GM21576 (cell line): ENCODE results near the gene DNAJC7.
A peak's percentile ranks its signal among the peaks of the same experiment; 100 is the strongest.

Experiments used
- ATAC-seq: cut with Tn5 transposase; IDR thresholded peaks from one replicate; pipeline ENCODE4 v1.9.1; 2021; ENCODE audit warnings: mild to moderate bottlenecking, moderate library complexity; ENCODE audit not compliant: unreplicated experiment

The DNAJC7 gene

GRCh38 chr17:42016941-42017865 is at the start of gene DNAJC7:
Gene DNAJC7, minus strand, starts transcription at chr17:42017439. Its CDS starts 23 bp downstream, at chr17:42017416.
- peak; percentile 73 for ATAC-seq

GRCh38 chr17:42065201-42065600 is 48.0 kb upstream of the DNAJC7 start:
- ATAC-seq, result no peak

GRCh38 chr17:42062681-42063080 is 45.4 kb upstream of the DNAJC7 start:
- no peak for ATAC-seq

- no peak for ATAC-seq
Measured at GRCh38 chr17:42061646-42062487, 44.6 kb upstream of the DNAJC7 start.

- ATAC-seq, result no peak
Measured at GRCh38 chr17:42060231-42060630, 43.0 kb upstream of the DNAJC7 start.

GRCh38 chr17:42059815-42060214 is 42.6 kb upstream of the DNAJC7 start:
- ATAC-seq, result no peak

- ATAC-seq, result no peak
Measured at GRCh38 chr17:42058063-42058462, 40.8 kb upstream of the DNAJC7 start.

GRCh38 chr17:42056635-42057034 is 39.4 kb upstream of the DNAJC7 start:
- no peak for ATAC-seq

GRCh38 chr17:42055496-42055895 is 38.3 kb upstream of the DNAJC7 start:
- ATAC-seq, result no peak

- no peak for ATAC-seq
Measured at GRCh38 chr17:42055027-42055426, 37.8 kb upstream of the DNAJC7 start.

- no peak for ATAC-seq
Measured at GRCh38 chr17:42053731-42054500, 36.7 kb upstream of the DNAJC7 start.

GRCh38 chr17:42052346-42052877 is 35.2 kb upstream of the DNAJC7 start:
- no peak for ATAC-seq

- ATAC-seq, result no peak
Measured at GRCh38 chr17:42051645-42052044, 34.4 kb upstream of the DNAJC7 start.

- ATAC-seq, result no peak
Measured at GRCh38 chr17:42051013-42051400, 33.8 kb upstream of the DNAJC7 start.

GRCh38 chr17:42050393-42051012 is 33.3 kb upstream of the DNAJC7 start, which contains the start of gene C17orf113:
Gene C17orf113, minus strand, starts transcription at chr17:42050601. Its CDS starts 7,225 bp downstream, at chr17:42043376.
- ATAC-seq, result no peak

- ATAC-seq, result no peak
Measured at GRCh38 chr17:42049834-42050392, 32.7 kb upstream of the DNAJC7 start.

GRCh38 chr17:42047343-42047742 is 30.1 kb upstream of the DNAJC7 start:
- ATAC-seq, result no peak

GRCh38 chr17:42045719-42046118 is 28.5 kb upstream of the DNAJC7 start:
- no peak for ATAC-seq

- no peak for ATAC-seq
Measured at GRCh38 chr17:42042598-42043319, 25.5 kb upstream of the DNAJC7 start.
